PFSK-1 (cell line): Measurements from ENCODE around the gene DIRAS3.

Experiments
- FOXP2 ChIP-seq: optimal IDR thresholded peaks from 2 replicates; pipeline ENCODE3; 2011; ENCODE audit warnings: borderline replicate concordance, control low read depth, inconsistent platforms; ENCODE audit not compliant: insufficient read depth; ENCODE audit errors: extremely low read length, extremely low read depth
- SIN3A ChIP-seq: IDR thresholded peaks from 2 replicates; pipeline ENCODE4 v1.6.1; 2012; ENCODE audit warnings: mild to moderate bottlenecking, low read length, moderate library complexity, borderline replicate concordance; ENCODE audit not compliant: insufficient read depth
- TAF1 ChIP-seq: IDR thresholded peaks from 2 replicates; pipeline ENCODE4 v1.6.1; 2012; ENCODE audit warnings: low read length, control low read depth, borderline replicate concordance; ENCODE audit not compliant: insufficient read depth

GRCh38 chr1:68028566-68028965 is 21.9 kb downstream of the DIRAS3 start:
- TF ChIP-seq TAF1: no peak
- no peak for TF ChIP-seq FOXP2
- TF ChIP-seq SIN3A: no peak
